Karpas-422 (cell line): ENCODE data around the gene CYP8B1. TPM values are rescaled to one million over a fixed set of nuclear protein-coding genes. Genes with fewer than 3 reads are reported as not detected.

Source experiments
- DNase-seq: peaks from one replicate; pipeline ENCODE4 v3.0.0-alpha.2; 2015
- H2AFZ ChIP-seq: fragments of 200-600 bp; sonication (generic); 2 replicates; pipeline ENCODE4 v1.6.1; 2014; ENCODE audit warnings: antibody characterized with exemption, low read length, mixed read lengths
- H3K27ac ChIP-seq: fragments of 200-600 bp; sonication (generic); 2 replicates; pipeline ENCODE4 v1.5.1; 2014; ENCODE audit warnings: mild to moderate bottlenecking, low read length, moderate library complexity
- H3K27me3 ChIP-seq: fragments of 200-600 bp; sonication (generic); 2 replicates; pipeline ENCODE4 v1.6.1; 2014; ENCODE audit warnings: low read length, mixed read lengths
- H3K36me3 ChIP-seq: fragments of 200-600 bp; sonication (generic); 2 replicates; pipeline ENCODE4 v1.6.1; 2014; ENCODE audit warnings: low read length, mixed read lengths; ENCODE audit not compliant: insufficient read depth
- H3K4me1 ChIP-seq: fragments of 200-600 bp; sonication (generic); 2 replicates; pipeline ENCODE4 v1.6.1; 2014; ENCODE audit warnings: mild to moderate bottlenecking, low read length, mixed read lengths
- H3K4me2 ChIP-seq: fragments of 200-600 bp; sonication (generic); 2 replicates; pipeline ENCODE4 v1.6.1; 2014; ENCODE audit warnings: low read length, low read depth, mild to moderate bottlenecking; ENCODE audit not compliant: poor library complexity, severe bottlenecking
- H3K4me3 ChIP-seq: fragments of 200-600 bp; sonication (generic); 2 replicates; pipeline ENCODE4 v1.5.1; 2014; ENCODE audit warnings: mild to moderate bottlenecking, antibody characterized with exemption, low read length, mixed read lengths
- H3K79me2 ChIP-seq: fragments of 200-600 bp; sonication (generic); 2 replicates; pipeline ENCODE4 v1.6.1; 2014; ENCODE audit warnings: mild to moderate bottlenecking, low read length, mixed read lengths
- H3K9ac ChIP-seq: fragments of 200-600 bp; sonication (generic); 2 replicates; pipeline ENCODE4 v1.6.0; 2014; ENCODE audit warnings: low read length
- H3K9me2 ChIP-seq: fragments of 200-600 bp; sonication (generic), shearing (Covaris generic); replicated peaks from 2 replicates; pipeline ENCODE4 v1.6.0; 2014; ENCODE audit warnings: mild to moderate bottlenecking, low read length, moderate library complexity; ENCODE audit not compliant: insufficient read depth
- H3K9me3 ChIP-seq: fragments of 300-700, 200-600 bp; sonication (generic); 2 replicates; pipeline ENCODE4 v1.6.1; 2014; ENCODE audit warnings: low read length, mixed read lengths
- H4K20me1 ChIP-seq: fragments of 200-600 bp; sonication (generic); 2 replicates; pipeline ENCODE4 v1.6.1; 2014; ENCODE audit warnings: mild to moderate bottlenecking, antibody characterized with exemption, low read length, low read depth; ENCODE audit not compliant: insufficient read depth
- total RNA-seq: library from RNA; depleted of rRNA; stranded (reverse); fragments of >200 nt; shearing (Covaris generic); gene quantifications from 2 replicates; pipeline ENCODE4 v1.2.3, GENCODE V29; 2014; ENCODE audit warnings: low replicate concordance

CYP8B1 gene
- total RNA-seq, 1 experiment from 2014 or later: not detected

DNA sequence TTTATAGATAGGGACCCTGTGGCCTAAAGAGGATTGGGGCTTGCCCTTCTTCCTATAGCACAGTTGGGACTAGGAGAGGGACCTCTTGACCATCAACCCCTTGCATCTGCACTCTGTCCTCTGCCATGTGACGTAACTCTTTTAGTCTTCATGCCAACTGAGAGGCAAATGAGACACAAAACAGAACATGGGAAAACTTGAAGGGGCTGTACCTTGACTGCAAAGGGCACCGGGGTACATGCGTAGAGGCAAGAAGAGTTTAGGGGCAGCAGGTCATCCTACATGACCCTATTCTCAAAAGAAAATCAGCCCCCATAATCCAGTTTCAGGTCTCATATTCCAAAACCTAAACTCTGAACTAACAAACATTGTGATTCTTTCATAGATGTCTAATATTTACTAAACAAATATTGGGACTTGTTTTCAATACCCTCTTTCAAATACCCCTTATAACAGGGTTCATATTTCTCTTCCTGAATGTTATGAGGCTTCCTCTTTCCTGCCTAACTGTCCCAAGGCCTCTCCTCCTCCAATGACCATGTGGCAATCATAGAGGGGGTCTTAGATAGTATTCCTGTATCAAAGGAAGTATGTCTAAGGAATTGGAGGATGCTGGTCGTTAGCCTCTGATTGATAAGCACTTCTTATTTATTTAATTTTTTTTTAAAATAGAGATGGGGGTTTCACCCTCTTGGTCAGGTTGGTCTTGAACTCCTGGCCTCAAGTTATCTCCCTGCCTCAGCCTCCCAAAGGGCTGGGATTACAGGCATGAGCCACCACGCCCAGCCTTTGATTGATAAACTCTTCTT is 45.8 kb downstream of the CYP8B1 start:
- no peak overlapping the region for H3K4me2 ChIP-seq

DNA sequence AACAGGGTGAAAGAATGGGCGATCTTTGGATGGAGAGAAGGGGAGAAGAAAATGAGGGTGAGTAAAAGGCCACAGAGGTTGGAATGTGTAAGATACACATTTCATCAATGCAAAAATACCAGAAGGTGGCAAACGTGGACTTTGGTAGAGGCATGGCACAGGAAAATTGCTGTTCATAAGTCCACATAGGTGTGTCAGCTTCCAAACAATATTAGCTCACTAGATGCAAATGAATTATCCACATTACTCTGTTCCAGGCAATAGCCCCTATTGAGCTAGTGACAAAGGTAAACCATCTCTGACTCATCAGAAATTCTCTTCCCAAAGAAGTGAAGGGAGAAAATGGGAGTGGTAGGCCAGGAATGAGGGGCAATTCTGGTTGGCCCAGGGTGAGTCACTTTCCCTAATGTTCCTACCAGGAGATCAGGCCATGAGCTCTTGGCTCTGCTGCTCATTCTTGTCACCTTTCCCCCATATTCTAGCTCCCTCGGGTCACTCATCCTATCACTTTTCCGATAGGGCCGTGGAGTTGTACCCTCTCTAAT is 46.5 kb downstream of the CYP8B1 start:
- H3K79me2 ChIP-seq: no peaks in the 10 kb centered on the region
- no peaks in the 10 kb centered on the region for H3K9me2 ChIP-seq
- no peaks in the 10 kb centered on the region for H4K20me1 ChIP-seq
- H3K36me3 ChIP-seq: no peaks in the 10 kb centered on the region
- 0 out of 2 replicates have a peak, but pooled peaks cover 3% of the 10 kb centered on the region for H3K27me3 ChIP-seq
- H3K27ac ChIP-seq: no peak overlapping the region
- H3K4me2 ChIP-seq: no peak overlapping the region
- H3K4me1 ChIP-seq: no peaks in the 10 kb centered on the region
- H3K9ac ChIP-seq: no peak overlapping the region
- H3K4me3 ChIP-seq: no peak overlapping the region
- no peak overlapping the region for H2AFZ ChIP-seq
- no peaks in the 10 kb centered on the region for H3K9me3 ChIP-seq
- DNase-seq: no peak

More for the DNA sequence above, 45.8 kb downstream of the CYP8B1 start:
- Histone ChIP-seq H3K9me2 (no peaks in the 10 kb centered on the region), H2AFZ (no peak overlapping the region), H3K9me3 (no peaks in the 10 kb centered on the region), H3K27me3 (0 out of 2 replicates have a peak, but pooled peaks cover under 1% of the 10 kb centered on the region), H3K79me2 (no peaks in the 10 kb centered on the region), H4K20me1 (no peaks in the 10 kb centered on the region), H3K4me3 (no peak overlapping the region), H3K27ac (no peak overlapping the region), H3K9ac (no peak overlapping the region), H3K36me3 (no peaks in the 10 kb centered on the region), H3K4me1 (no peaks in the 10 kb centered on the region)
- no peak for DNase-seq

DNA sequence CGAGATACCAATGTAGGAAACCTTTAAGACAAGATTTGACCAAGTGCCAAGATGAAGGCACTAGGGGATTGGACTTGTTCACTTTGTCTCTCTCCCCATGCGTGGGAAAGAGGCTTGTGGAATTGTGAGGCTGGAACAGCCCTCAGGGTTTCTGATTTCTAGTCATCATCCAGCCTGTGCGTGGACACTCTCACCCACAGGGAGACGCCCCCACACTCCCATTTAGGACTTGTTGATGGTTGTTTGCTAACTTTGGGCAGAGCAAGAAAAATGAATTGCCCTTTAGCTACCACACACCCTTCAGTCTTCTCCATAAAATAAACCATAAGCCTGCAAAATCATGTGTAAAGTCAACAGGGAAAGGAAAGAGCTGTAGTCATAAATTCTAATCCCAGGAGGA is 48.0 kb downstream of the CYP8B1 start:
- no peaks in the 10 kb centered on the region for H4K20me1 ChIP-seq
- no peak overlapping the region for H3K9ac ChIP-seq
- no peak overlapping the region for H3K27ac ChIP-seq
- H3K9me2 ChIP-seq: no peaks in the 10 kb centered on the region
- no peak overlapping the region for H3K4me3 ChIP-seq
- H3K79me2 ChIP-seq: no peaks in the 10 kb centered on the region
- no peaks in the 10 kb centered on the region for H3K4me1 ChIP-seq
- no peaks in the 10 kb centered on the region for H3K36me3 ChIP-seq
- no peak overlapping the region for H3K4me2 ChIP-seq
- no peak overlapping the region for H2AFZ ChIP-seq
- no peak for DNase-seq
- no peaks in the 10 kb centered on the region for H3K9me3 ChIP-seq
- H3K27me3 ChIP-seq: 0 out of 2 replicates have a peak, but pooled peaks cover 3% of the 10 kb centered on the region

DNA sequence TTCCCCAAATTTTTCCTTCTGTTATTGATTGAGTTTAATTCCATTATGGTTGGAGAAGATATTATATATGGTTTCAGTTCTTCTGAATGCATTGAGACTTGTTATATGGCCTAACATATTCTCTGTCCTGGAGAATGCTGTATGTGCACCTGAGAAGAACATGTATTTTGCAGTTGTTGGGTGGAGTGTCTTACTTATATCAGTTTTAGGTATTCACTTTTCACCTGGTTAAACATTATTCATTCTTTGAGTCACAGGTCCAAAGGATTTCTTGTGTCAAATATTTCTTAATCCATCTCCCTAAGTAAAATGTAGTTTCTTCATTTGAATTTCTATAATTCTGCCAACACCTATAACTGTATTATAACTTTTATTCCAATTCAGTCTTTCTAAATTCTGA is 48.7 kb downstream of the CYP8B1 start:
- no peaks in the 10 kb centered on the region for H4K20me1 ChIP-seq
- no peak overlapping the region for H3K4me2 ChIP-seq
- H3K4me3 ChIP-seq: no peak overlapping the region
- H3K9ac ChIP-seq: no peak overlapping the region
- H2AFZ ChIP-seq: no peak overlapping the region
- no peaks in the 10 kb centered on the region for H3K4me1 ChIP-seq
- no peaks in the 10 kb centered on the region for H3K9me3 ChIP-seq
- H3K36me3 ChIP-seq: no peaks in the 10 kb centered on the region
- H3K79me2 ChIP-seq: no peaks in the 10 kb centered on the region
- no peak overlapping the region for H3K27ac ChIP-seq
- no peak for DNase-seq
- H3K27me3 ChIP-seq: 0 out of 2 replicates have a peak, but pooled peaks cover 3% of the 10 kb centered on the region
- H3K9me2 ChIP-seq: no peaks in the 10 kb centered on the region

DNA sequence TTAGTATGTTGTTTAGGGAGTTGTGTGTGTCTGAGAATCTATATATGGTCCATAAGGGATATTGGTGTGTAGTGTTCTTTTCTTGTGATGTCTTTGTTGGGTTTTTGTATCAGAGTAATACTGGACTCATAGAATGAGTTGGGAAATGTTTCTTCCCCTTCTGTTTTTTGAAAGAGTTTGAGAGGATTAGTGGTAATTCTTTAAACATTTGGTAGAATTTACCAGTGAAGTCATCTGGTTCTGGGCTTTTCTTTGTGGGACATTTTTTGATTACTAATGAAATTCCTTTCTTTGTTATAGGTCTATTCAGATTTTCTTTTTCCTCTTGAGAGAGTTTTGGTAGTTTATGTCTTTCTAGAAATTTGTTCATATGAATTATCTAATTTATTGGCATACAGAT is 49.5 kb downstream of the CYP8B1 start:
- DNase-seq: no peak
- H3K9ac ChIP-seq: no peak overlapping the region
- no peaks in the 10 kb centered on the region for H3K9me2 ChIP-seq
- no peak overlapping the region for H3K4me2 ChIP-seq
- H3K9me3 ChIP-seq: no peaks in the 10 kb centered on the region
- no peak overlapping the region for H3K4me3 ChIP-seq
- no peaks in the 10 kb centered on the region for H3K79me2 ChIP-seq
- no peaks in the 10 kb centered on the region for H4K20me1 ChIP-seq
- H3K36me3 ChIP-seq: no peaks in the 10 kb centered on the region
- H3K27me3 ChIP-seq: 0 out of 2 replicates have a peak, but pooled peaks cover 3% of the 10 kb centered on the region
- H3K27ac ChIP-seq: no peak overlapping the region
- no peak overlapping the region for H2AFZ ChIP-seq
- no peaks in the 10 kb centered on the region for H3K4me1 ChIP-seq

DNA sequence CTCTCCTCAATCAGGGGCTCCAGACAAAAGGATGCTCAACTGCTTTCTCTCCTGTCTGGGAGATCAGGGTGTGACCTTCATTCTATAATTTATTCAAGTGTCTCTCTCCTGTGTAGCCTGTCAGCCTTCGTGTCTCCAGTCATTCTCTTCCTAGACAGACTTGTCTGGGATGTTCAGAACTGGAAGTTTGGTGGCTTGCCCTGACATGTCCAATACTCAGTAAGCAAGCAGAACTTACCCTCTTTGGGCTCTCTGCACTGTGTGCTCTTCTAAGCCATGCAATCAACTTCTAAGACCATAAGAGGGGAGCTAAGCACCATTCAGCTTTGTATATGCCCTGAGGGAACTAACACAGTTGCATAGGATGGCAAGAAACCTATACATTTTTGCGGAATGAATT is 52.3 kb downstream of the CYP8B1 start:
- H3K79me2 ChIP-seq: no peaks in the 10 kb centered on the region
- no peak overlapping the region for H3K9ac ChIP-seq
- no peaks in the 10 kb centered on the region for H3K9me2 ChIP-seq
- H3K27me3 ChIP-seq: 0 out of 2 replicates have a peak, but pooled peaks cover 3% of the 10 kb centered on the region
- H3K27ac ChIP-seq: no peak overlapping the region
- no peak overlapping the region for H3K4me3 ChIP-seq
- H3K4me1 ChIP-seq: no peaks in the 10 kb centered on the region
- no peak for DNase-seq
- no peaks in the 10 kb centered on the region for H3K36me3 ChIP-seq
- no peaks in the 10 kb centered on the region for H4K20me1 ChIP-seq
- no peak overlapping the region for H3K4me2 ChIP-seq
- no peaks in the 10 kb centered on the region for H3K9me3 ChIP-seq
- H2AFZ ChIP-seq: no peak overlapping the region

DNA sequence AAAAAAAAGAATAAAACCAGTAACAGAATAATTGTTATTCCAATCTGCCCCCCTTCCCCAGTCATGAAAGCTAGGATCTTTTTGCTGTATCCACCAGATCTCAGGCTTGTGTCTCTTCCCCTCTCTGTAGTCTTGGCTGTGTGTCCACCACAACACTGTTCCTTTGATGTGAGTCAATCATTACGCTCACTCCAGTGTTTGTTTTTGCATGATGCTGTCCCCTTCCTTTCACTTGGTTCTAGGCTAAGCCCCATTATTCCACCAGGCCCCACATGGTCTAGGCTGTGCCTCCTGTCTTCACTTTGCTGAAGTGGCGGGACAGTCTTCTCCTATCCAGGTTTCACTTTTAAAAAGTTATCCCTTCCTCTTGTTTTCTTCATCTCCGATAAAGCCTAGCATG is 52.9 kb downstream of the CYP8B1 start:
- Histone ChIP-seq H3K9me3 (no peaks in the 10 kb centered on the region), H3K4me3 (no peak overlapping the region), H3K4me1 (no peaks in the 10 kb centered on the region), H2AFZ (no peak overlapping the region), H3K9me2 (no peaks in the 10 kb centered on the region), H3K27ac (no peak overlapping the region), H3K27me3 (0 out of 2 replicates have a peak, but pooled peaks cover 3% of the 10 kb centered on the region), H3K79me2 (no peaks in the 10 kb centered on the region), H3K36me3 (no peaks in the 10 kb centered on the region), H3K9ac (no peak overlapping the region), H3K4me2 (no peak overlapping the region), H4K20me1 (no peaks in the 10 kb centered on the region)
- no peak for DNase-seq
